Right renal cortex interstitium (tissue), 3 donors: Measurements from ENCODE around the gene CORO2A. TPM values are rescaled to one million over a fixed set of nuclear protein-coding genes. Genes with fewer than 3 reads are reported as not detected.

Experiments used
- DNase-seq, 3 donors: peaks; one replicate each; pipeline ENCODE4 v3.0.0-alpha.2; 2013; ENCODE audit warnings: low read depth in 3 of 3, low spot score in 2 of 3
- polyA plus RNA-seq, 3 donors: library from polyadenylated mRNA; unstranded; fragments of 120-200 nt; gene quantifications; one replicate each; pipeline ENCODE4 v1.2.1, GENCODE V29; 2013; ENCODE audit not compliant: insufficient read length in 3 of 3

The CORO2A gene
- polyA plus RNA-seq, 3 donors = 1.7 to 2.9 (median 2.1) TPM

GRCh38 chr9:98173181-98173580, 19.3 kb downstream of the CORO2A start:
- DNase-seq = no peak

- no peak for DNase-seq
These were observed 19.8 kb downstream of the CORO2A start for GRCh38 chr9:98172604-98173003.

DNA sequence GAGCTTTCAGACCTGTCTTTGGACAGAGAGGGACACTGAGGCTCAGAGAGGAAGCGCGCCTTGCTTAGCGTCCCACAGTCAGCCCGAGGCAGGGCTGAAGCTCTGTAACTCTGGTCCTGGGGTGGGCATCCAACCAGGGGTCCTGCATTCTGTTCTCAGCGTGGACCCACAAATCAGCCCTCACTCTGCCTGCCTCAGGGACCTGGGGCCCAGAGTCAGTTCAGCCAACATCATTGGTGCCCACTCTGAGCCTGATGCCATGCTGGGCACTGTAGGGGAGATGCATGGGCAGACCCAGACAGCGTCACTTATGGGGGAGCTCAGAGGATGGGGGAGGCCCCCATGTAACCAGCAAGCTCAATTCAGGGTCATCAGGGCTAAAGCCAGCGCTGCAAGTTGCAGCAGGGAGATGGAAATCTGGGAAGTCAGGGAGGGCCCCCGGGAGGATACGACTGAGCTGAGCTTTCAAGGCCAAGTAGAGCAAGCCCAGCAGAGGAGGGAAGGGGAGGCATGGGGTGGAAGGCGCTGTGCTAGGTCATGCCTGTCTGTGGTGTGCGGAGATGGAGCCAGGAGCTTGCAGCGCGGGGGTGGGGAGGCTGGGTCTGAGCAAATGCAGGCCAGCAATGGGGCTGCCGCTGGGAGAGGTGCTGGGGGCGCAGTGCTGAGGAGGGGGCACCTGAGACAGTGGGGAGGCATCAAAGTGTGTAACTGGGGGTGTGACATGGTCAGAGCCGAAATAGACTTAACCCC, 21.1 kb downstream of the CORO2A start:
- DNase-seq = no peak

DNA sequence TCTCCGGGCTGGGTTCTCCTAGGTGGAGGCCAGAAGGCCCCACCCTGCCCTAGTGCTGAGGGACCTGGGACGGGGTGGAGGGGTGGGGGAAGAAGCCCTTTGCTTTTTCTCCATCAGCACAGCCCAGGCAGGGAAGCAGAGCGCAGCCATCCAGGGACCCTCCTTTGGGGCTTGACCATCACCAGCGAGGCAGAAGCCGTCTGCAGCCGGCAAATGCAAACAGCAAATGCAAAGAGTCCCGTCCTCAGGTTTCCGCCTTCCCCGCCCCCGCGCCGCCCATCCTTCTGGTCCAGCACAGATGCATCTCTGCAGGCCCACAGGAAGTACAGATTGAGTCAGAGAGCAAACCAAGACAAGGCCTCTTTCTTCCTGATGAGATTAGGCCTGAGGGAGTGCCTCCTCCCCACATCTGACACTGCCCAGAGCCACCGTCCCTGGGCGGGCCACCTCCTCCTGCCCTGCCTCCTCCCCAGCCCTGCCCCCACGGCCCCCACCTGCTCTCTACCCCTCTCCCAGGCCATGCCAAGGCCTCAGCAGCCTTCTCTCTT, 23.4 kb downstream of the CORO2A start:
- DNase-seq = no peak

- no peak for DNase-seq
These were observed 24.2 kb downstream of the CORO2A start for GRCh38 chr9:98168153-98168780.

DNA sequence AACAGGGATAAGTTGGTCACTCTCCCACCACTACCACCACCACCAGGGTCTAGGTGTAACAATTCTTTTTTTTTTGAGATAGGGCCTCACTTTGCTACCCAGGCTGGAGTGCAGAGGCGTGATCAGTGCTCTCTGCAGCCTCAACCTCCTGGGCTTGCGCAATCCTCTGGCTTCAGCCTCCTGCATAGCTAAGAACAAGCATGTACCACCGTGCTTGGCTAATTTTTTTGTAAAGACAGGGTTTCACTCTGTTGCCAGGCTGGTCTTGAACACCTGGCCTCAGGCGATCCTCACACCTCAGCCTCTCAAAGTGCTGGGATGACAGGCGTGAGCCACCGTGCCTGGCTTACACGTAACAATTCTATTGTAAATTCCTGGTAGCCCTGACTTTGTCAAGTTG, 27.5 kb downstream of the CORO2A start:
- no peak for DNase-seq

GRCh38 chr9:98162613-98163012, 29.8 kb downstream of the CORO2A start:
- no peak for DNase-seq

DNA sequence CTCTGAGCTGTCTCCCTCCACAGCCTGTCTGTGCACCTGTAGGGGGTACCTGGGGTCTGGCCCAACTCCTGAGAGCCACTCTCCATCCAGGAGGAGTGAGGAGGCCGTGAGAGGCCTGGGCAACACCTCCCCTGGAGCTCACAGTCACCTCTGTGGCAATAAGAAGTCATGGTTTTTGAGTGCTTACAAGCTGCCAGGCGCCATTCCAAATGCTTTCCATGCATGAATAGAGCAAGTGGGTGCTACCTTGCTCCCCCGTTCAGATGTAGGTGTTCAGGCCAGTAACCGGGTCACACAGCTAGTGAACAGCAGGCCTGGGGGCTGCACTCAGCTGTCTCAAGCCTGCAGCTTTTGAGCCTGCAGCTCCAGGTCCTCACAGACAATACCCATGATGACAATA, 30.6 kb downstream of the CORO2A start:
- no peak for DNase-seq

- DNase-seq = no peak
These were observed 32.6 kb downstream of the CORO2A start for GRCh38 chr9:98159790-98160189.

- DNase-seq = no peak
These were observed 33.1 kb downstream of the CORO2A start for GRCh38 chr9:98159301-98159700.

- no peak for DNase-seq
These were observed 34.2 kb downstream of the CORO2A start for GRCh38 chr9:98158071-98158831.

DNA sequence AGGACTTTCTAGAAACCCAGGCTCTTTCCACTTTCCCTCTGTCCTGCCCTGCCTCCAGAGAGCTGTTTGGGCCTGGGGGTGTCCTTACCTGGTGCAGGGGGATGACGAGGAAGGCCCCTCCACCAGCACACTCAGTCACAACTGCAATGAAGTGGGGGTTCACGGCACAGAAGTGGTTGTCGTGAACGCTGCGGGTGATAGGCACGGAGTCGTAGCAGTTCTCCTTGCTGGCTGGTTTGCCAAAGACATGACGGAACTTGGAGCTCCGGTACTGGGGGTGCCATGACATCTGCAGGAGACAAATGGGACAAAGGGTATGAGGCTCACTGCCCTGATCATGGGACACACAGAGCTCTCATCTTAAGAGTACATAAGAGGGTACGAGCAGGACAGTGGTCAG, 35.1 kb downstream of the CORO2A start:
- DNase-seq = no peak

- DNase-seq = no peak
These were observed 37.8 kb downstream of the CORO2A start for GRCh38 chr9:98154678-98155077.

- DNase-seq = no peak
These were observed 39.9 kb downstream of the CORO2A start for GRCh38 chr9:98152526-98152925.

DNA sequence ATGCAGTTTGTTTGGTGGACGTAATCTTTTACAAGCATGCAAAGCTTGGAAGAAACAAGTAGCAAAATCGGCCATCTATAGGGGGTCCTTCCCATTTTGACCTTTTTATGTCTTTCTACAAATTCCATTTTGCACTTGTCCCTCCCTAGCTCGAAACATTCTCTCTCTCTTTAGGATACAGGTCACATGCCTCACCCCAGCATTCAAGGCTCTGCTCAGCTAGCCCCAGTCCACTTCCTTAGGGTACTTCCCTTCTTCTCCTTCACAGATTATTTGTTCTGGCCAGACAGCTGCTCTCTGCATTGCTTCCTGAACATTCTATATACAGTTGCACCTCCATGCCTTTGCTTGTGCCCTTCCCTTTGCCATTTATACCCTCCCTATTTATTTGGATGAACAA, 41.7 kb downstream of the CORO2A start:
- DNase-seq = no peak

- DNase-seq = no peak
These were observed 42.3 kb downstream of the CORO2A start for GRCh38 chr9:98150164-98150563.

DNA sequence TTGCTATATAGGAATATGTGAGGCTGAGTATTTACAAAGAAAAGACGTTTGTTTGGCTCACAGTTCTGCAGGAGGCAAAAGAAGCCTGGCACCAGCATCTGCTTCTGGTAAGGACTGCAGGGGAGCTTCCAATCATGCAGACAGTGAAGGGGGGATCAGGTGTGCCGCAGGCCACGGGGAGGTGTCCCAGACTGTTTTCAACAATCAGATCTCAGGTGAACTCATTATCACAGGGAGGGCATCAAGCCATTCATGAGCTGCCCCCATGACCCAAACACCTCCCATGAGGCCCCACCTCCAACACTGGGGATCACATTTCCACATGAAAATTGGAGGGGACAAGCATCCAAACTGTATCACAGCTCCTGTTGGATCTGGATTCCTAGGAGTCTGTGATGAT, 43.0 kb downstream of the CORO2A start:
- DNase-seq = no peak

GRCh38 chr9:98148486-98148885, 44.0 kb downstream of the CORO2A start:
- DNase-seq = no peak

DNA sequence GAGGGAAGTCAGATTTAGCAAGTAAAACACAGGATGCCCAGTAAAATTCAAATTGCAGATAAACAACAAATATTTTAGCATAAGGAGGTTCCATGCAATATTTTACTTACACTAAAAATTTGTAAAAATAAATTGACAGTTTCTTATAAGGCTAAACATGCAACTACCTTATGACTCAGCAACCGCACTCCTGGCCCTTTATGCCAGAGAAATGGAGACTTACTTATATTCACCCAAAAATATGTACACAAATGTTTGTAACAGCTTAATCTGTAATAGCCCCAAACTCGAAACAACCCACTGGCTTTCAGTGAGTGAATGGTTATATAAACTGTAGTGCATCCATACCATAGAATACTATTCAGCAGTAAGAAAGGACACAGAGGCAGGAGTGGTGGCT, 44.9 kb downstream of the CORO2A start:
- no peak for DNase-seq

DNA sequence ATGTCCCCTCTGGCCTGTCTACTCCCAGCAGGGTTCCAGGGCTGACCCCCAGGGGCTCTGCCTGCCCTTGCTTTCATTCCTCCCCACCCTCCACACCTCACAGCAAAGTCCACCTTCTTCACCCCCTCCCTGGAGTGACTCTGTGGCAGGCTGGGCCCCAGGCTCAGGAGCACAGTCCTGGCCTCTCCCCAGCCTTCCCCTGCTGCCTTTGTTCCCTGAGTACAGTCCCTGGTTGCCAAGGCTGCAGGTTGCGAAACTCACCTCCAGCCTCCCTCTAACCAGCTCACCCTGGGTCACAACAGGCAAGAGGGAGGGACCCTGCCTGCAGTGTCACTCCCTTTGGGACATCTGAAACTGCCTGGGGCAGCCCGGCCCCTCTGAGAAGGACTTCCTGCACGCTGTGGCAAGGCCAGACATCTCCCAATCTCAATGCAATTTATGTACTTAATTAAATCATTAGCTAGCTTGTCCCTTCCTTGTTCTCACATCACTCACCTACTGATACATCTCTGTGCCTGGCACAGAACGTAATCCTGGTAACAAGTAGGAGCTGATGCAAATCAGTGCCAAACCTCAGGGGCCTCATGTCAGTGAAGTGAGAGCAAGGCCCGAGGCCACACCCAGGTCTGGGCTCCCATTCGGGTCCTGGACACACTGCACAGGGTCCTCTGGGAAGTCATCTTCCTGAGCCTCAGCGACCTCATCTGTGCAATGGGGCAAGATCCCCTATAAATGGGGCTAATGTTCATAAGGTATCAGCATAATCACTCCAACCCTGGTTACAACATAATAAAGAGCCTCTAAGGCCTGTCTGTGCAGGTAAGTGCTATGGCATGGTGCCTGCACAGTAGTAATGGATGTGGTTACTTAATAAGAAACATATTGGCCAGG, 46.1 kb downstream of the CORO2A start:
- DNase-seq = no peak

GRCh38 chr9:98144631-98145030, 47.8 kb downstream of the CORO2A start:
- no peak for DNase-seq
